ENCODE results near the gene GPR39. TPM values are rescaled to one million over a fixed set of nuclear protein-coding genes. Genes with fewer than 3 reads are reported as not detected.

GPR39 gene
- total RNA-seq, 3 donors from 2014 or later (not counting 1 experiment from before 2014, with no cell fraction given), result not detected

- ATAC-seq, result no peak
These were observed 274.2 kb downstream of the GPR39 start for GRCh38 chr2:132690664-132691303.

DNA sequence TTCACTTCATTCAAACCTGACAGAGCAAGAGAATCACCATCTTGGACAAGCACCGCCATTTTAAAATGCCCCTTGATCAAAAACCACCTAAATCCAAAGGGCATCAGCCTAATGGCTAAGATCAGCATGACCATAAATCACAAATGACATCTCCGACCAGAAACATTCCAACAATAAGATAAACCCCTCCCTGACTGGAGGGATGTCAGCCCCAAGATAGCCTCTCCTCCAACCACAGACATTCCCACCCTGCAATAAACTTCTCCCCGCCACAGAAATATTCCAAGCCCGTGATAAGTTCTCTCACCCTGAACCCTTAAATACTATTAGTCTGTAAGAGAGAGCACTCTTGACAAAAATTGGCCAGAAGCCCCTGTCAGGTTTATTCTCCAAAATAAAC, 275.0 kb downstream of the GPR39 start:
- 96% methylated on average over 4 of the region's 4 CpGs for WGBS (ENCODE audit: insufficient coverage)
- Mint-ChIP-seq H3K36me3 (no peaks in the 10 kb centered on the region), H3K4me1 (no peaks in the 10 kb centered on the region), H3K27ac (no peak overlapping the region), H3K4me3 (no peak overlapping the region), H3K9me3 (peaks cover 8 to 12% of the 10 kb centered on the region in 2 donors), H3K27me3 (ENCODE audit: low read depth in 2 of 2) (no peaks in the 10 kb centered on the region)
- DNase-seq (no peak), ATAC-seq (no peak)
- H3K36me3 ChIP-seq (ENCODE audit: control insufficient read depth, insufficient read depth, low read length), result no peaks in the 10 kb centered on the region
- intact Hi-C loops (cut with micrococcal nuclease), result no loop called here
- H3K27me3 ChIP-seq (ENCODE audit: control insufficient read depth, insufficient read depth, low read length), result no peaks in the 10 kb centered on the region
- no peak for TF ChIP-seq CTCF (IDR thresholded peaks at IDR 0.05)
- H3K4me1 ChIP-seq (ENCODE audit: control insufficient read depth, insufficient read depth, low read length), result no peaks in the 10 kb centered on the region
- no peaks in the 10 kb centered on the region for H3K9me3 ChIP-seq (ENCODE audit: control insufficient read depth, insufficient read depth, low read length)
- no peak overlapping the region for H3K27ac ChIP-seq (ENCODE audit: low read length)
- no peak overlapping the region for H3K4me3 ChIP-seq (ENCODE audit: low read length)

More at GRCh38 chr2:132690664-132691303, 274.2 kb downstream of the GPR39 start:
- Histone ChIP-seq H3K9me3 (ENCODE audit: control insufficient read depth, insufficient read depth, low read length) (no peaks in the 10 kb centered on the region), H3K27me3 (ENCODE audit: control insufficient read depth, insufficient read depth, low read length) (no peaks in the 10 kb centered on the region), H3K4me1 (ENCODE audit: control insufficient read depth, insufficient read depth, low read length) (no peaks in the 10 kb centered on the region), H3K4me3 (ENCODE audit: low read length) (no peak overlapping the region), H3K36me3 (ENCODE audit: control insufficient read depth, insufficient read depth, low read length) (no peaks in the 10 kb centered on the region), H3K27ac (ENCODE audit: low read length) (no peak overlapping the region)
- Mint-ChIP-seq H3K27ac (no peak overlapping the region), H3K36me3 (no peaks in the 10 kb centered on the region), H3K9me3 (peaks cover 7 to 12% of the 10 kb centered on the region in 2 donors), H3K4me1 (no peaks in the 10 kb centered on the region), H3K4me3 (no peak overlapping the region), H3K27me3 (ENCODE audit: low read depth in 2 of 2) (no peaks in the 10 kb centered on the region)
- TF ChIP-seq CTCF (IDR thresholded peaks at IDR 0.05), result no peak
- DNase-seq, result no peak
- 83% methylated on average over 1 of the region's 1 CpG for WGBS (ENCODE audit: insufficient coverage)
- intact Hi-C loops (cut with micrococcal nuclease), result no loop called here

- H3K27me3 ChIP-seq (ENCODE audit: control insufficient read depth, insufficient read depth, low read length), result no peaks in the 10 kb centered on the region
- no peak overlapping the region for H3K4me3 Mint-ChIP-seq
- ATAC-seq, result no peak
- H3K4me1 ChIP-seq (ENCODE audit: control insufficient read depth, insufficient read depth, low read length), result no peaks in the 10 kb centered on the region
- no peaks in the 10 kb centered on the region for H3K36me3 ChIP-seq (ENCODE audit: control insufficient read depth, insufficient read depth, low read length)
- no peaks in the 10 kb centered on the region for H3K36me3 Mint-ChIP-seq
- no peak overlapping the region for H3K4me3 ChIP-seq (ENCODE audit: low read length)
- no peaks in the 10 kb centered on the region for H3K9me3 ChIP-seq (ENCODE audit: control insufficient read depth, insufficient read depth, low read length)
- DNase-seq, result no peak
- H3K9me3 Mint-ChIP-seq, result peaks cover 9 to 12% of the 10 kb centered on the region in 2 donors
- no peak for TF ChIP-seq CTCF (IDR thresholded peaks at IDR 0.05)
- H3K27me3 Mint-ChIP-seq (ENCODE audit: low read depth in 2 of 2), result no peaks in the 10 kb centered on the region
- intact Hi-C loops (cut with micrococcal nuclease), result no loop called here
- WGBS (ENCODE audit: insufficient coverage), result 89% methylated on average over 1 of the region's 1 CpG
- H3K4me1 Mint-ChIP-seq, result no peaks in the 10 kb centered on the region
- H3K27ac ChIP-seq (ENCODE audit: low read length), result no peak overlapping the region
- H3K27ac Mint-ChIP-seq, result no peak overlapping the region
These were observed 276.2 kb downstream of the GPR39 start for GRCh38 chr2:132692816-132693215.

Measured in natural killer cell (primary cell).